IMR-90 (cell line): ENCODE data around the gene MRPL57. TPM values are rescaled to one million over a fixed set of nuclear protein-coding genes. Genes with fewer than 3 reads are reported as not detected.

ENCODE experiments used
- ATAC-seq: fragments of 200-7000 bp; cut with Tn5 transposase; 2 replicates; pipeline ENCODE4 v1.9.1; 2020; ENCODE audit warnings: low read depth, mild to moderate bottlenecking, moderate library complexity
- BruUV-seq: library from RNA; stranded (reverse); fragments of 400-500 nt; replicated peaks from 2 replicates; lab custom pipeline; 2021; lab: Mats Ljungman, UMichigan
- CTCF ChIA-PET: fragments of 300-600 bp; formaldehyde crosslinking; extraction: SDS; loops from one replicate; lab custom pipeline; 2021; ENCODE audit warnings: antibody characterized with exemption; lab: Yijun Ruan, JAX
- POLR2A ChIA-PET: fragments of 300-600 bp; sonication (Branson Sonifier 250); formaldehyde crosslinking; loops from one replicate; lab custom pipeline; 2022; ENCODE audit warnings: antibody characterized with exemption; ENCODE audit not compliant: unreplicated experiment; lab: Charles Lee
- DNase-seq: peaks from one replicate; pipeline ENCODE4 v3.0.0; 2013
- H2AFZ ChIP-seq: replicated peaks from 2 replicates; pipeline ENCODE3; 2013; ENCODE audit warnings: low read length, mild to moderate bottlenecking; ENCODE audit not compliant: poor library complexity
- H2AK5ac ChIP-seq: 2 replicates; pipeline ENCODE4 v1.6.1; 2013; ENCODE audit warnings: low read depth, low read length, inconsistent platforms
- H2AK9ac ChIP-seq: replicated peaks from 2 replicates; pipeline ENCODE3; 2013; ENCODE audit warnings: mild to moderate bottlenecking, low read depth, low read length, moderate library complexity; ENCODE audit not compliant: poor library complexity
- H2BK120ac ChIP-seq: 2 replicates; pipeline ENCODE4 v1.6.1; 2013; ENCODE audit warnings: low read depth, low read length, inconsistent platforms
- H2BK15ac ChIP-seq: 3 replicates; pipeline ENCODE4 v1.6.1; 2013; ENCODE audit warnings: low read depth, low read length, inconsistent platforms
- H2BK20ac ChIP-seq: 2 replicates; pipeline ENCODE4 v1.6.1; 2013; ENCODE audit warnings: low read depth, mild to moderate bottlenecking, inconsistent platforms, low read length, moderate library complexity
- H2BK5ac ChIP-seq: 2 replicates; pipeline ENCODE4 v1.6.1; 2013; ENCODE audit warnings: mild to moderate bottlenecking, low read depth, low read length, inconsistent platforms; ENCODE audit not compliant: poor library complexity, severe bottlenecking
- H3K14ac ChIP-seq: replicated peaks from 2 replicates; pipeline ENCODE4 v1.6.1; 2013; ENCODE audit warnings: low read depth, low read length, inconsistent platforms
- H3K18ac ChIP-seq: 2 replicates; pipeline ENCODE4 v1.6.1; 2013; ENCODE audit warnings: low read depth, low read length, control low read depth
- H3K23ac ChIP-seq: 2 replicates; pipeline ENCODE4 v1.6.1; 2013; ENCODE audit warnings: low read depth, low read length, inconsistent platforms
- H3K27ac ChIP-seq: 2 replicates; pipeline ENCODE4 v1.5.1; 2013; ENCODE audit warnings: mild to moderate bottlenecking, control low read depth, low read length; ENCODE audit not compliant: insufficient read depth
- H3K27me3 ChIP-seq: 2 replicates; pipeline ENCODE4 v1.6.1; 2013; ENCODE audit warnings: low read length; ENCODE audit not compliant: control insufficient read depth, insufficient read depth
- H3K36me3 ChIP-seq: 2 replicates; pipeline ENCODE4 v1.6.1; 2013; ENCODE audit warnings: low read length, mixed read lengths; ENCODE audit not compliant: control insufficient read depth, insufficient read depth
- H3K4ac ChIP-seq: 2 replicates; pipeline ENCODE4 v1.6.1; 2013; ENCODE audit warnings: low read depth, low read length, inconsistent platforms
- H3K4me1 ChIP-seq: 2 replicates; pipeline ENCODE4 v1.6.1; 2013; ENCODE audit warnings: low read length, mixed read lengths; ENCODE audit not compliant: control insufficient read depth, insufficient read depth
- H3K4me2 ChIP-seq: 2 replicates; pipeline ENCODE4 v1.6.1; 2013; ENCODE audit warnings: low read depth, mild to moderate bottlenecking, control low read depth, low read length, moderate library complexity
- H3K4me3 ChIP-seq: 2 replicates; pipeline ENCODE4 v1.5.1; 2013; ENCODE audit warnings: low read depth, mild to moderate bottlenecking, control low read depth, low read length, moderate library complexity; ENCODE audit not compliant: insufficient read depth
- H3K56ac ChIP-seq: 2 replicates; pipeline ENCODE4 v1.6.1; 2013; ENCODE audit warnings: low read length, inconsistent platforms; ENCODE audit not compliant: insufficient read depth; ENCODE audit errors: extremely low read depth
- H3K79me1 ChIP-seq, 2 experiments: 2 replicates each; pipeline ENCODE4 v1.6.1; 2013; ENCODE audit warnings: low read length in 2 of 2, inconsistent platforms in 1 of 2, low read depth in 1 of 2
- H3K9ac ChIP-seq: 2 replicates; pipeline ENCODE4 v1.6.1; 2013; ENCODE audit warnings: low read depth, low read length, control low read depth
- H3K9me1 ChIP-seq: 2 replicates; pipeline ENCODE4 v1.6.1; 2013; ENCODE audit warnings: low read length, inconsistent platforms; ENCODE audit not compliant: insufficient read depth
- H3K9me3 ChIP-seq: 2 replicates; pipeline ENCODE4 v1.6.1; 2013; ENCODE audit warnings: low read length; ENCODE audit not compliant: control insufficient read depth, insufficient read depth
- H4K20me1 ChIP-seq: 2 replicates; pipeline ENCODE4 v1.6.1; 2013; ENCODE audit warnings: low read length, inconsistent platforms; ENCODE audit not compliant: insufficient read depth
- H4K5ac ChIP-seq: 2 replicates; pipeline ENCODE4 v1.6.1; 2013; ENCODE audit warnings: mild to moderate bottlenecking, low read depth, low read length, control low read depth
- H4K8ac ChIP-seq, 2 experiments: 2 replicates each; pipeline ENCODE4 v1.6.1; 2013; ENCODE audit warnings: low read depth in 2 of 2, low read length in 2 of 2, control low read depth in 1 of 2, inconsistent platforms in 1 of 2
- H4K91ac ChIP-seq: 2 replicates; pipeline ENCODE4 v1.6.1; 2013; ENCODE audit warnings: low read depth, low read length, inconsistent platforms; ENCODE audit not compliant: insufficient read depth
- BHLHE40 ChIP-seq: fragments of 150-350 bp; IDR thresholded peaks from 2 replicates; pipeline ENCODE4 v1.6.1; 2016; ENCODE audit warnings: mild to moderate bottlenecking, low read depth, low read length
- WGBS, 2 experiments: methylation state at CpG; one replicate each; pipeline versions ENCODE4 v1.1.5 to v1.1.7; 2013; ENCODE audit warnings: missing lambda C conversion rate in 2 of 2; ENCODE audit not compliant: insufficient read length in 1 of 2; ENCODE audit errors: extremely low coverage in 2 of 2; 5-methylcytosine and 5-hydroxymethylcytosine counted together
- dilution Hi-C: fragments of 300-500 bp; cut with HindIII; formaldehyde crosslinking; loops from one replicate; pipeline ENCODE4 v1.14.3; 2018; ENCODE audit warnings: low sequenced_read_pairs; ENCODE audit not compliant: unreplicated experiment
- in situ Hi-C: fragments of 300-500 bp; cut with MboI; formaldehyde crosslinking; loops from 3 replicates; pipeline ENCODE4 v1.14.3; 2019; ENCODE audit warnings: low sequenced_read_pairs, inconsistent platforms, mixed read lengths
- intact Hi-C: fragments of 100-400 bp; cut with micrococcal nuclease; formaldehyde crosslinking; loops from 2 replicates; pipeline ENCODE4 v1.10.0; 2022
- polyA plus RNA-seq, 3 experiments: library from polyadenylated mRNA; depleted of rRNA; stranded (reverse); fragments of >200 nt; gene quantifications; 2 replicates each; pipeline ENCODE4 v1.2.3, GENCODE V29; 2012; ENCODE audit warnings: low replicate concordance in 1 of 3
- total RNA-seq: library from RNA; depleted of rRNA; stranded (reverse); fragments of >200 nt; gene quantifications from 2 replicates; pipeline ENCODE4 v1.2.3, GENCODE V29; 2012
- TF ChIP-seq, protein P1 (sequence below): conservative IDR thresholded peaks from 2 replicates; pipeline ENCODE4 v1.5.1; 2012; ENCODE audit warnings: mild to moderate bottlenecking, low read depth, low read length, improper control_type of control experiment

MRPL57 gene
- total and polyA plus RNA-seq, 2 of the 4 experiments (the other 2 are of a cell fraction) = 7.0 to 8.0 TPM

DNA sequence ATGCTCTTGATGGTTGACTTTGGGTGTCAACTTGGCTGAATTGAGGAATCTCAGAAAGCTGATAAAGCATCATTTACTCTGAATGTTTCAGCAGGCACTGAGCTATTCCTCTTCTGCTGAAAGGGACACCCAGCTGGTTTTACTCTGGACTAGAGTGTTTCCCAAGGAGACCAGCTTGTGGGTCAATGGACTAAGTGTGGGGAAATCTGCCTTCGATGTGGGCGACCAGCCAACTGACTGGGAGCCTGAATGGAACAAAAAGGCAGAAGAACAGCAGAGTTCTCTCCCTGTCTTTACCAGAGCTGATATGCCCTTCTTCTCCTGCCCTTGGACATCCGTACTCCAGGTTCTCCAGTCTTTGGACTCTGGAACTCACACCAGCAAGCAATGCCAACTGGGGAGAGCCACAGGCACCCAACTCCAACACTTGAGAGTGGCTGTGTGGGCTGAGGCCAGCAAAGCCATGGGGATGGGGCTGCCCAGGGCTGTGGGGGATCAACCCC lies 32.2 kb downstream of the MRPL57 start:
- ChIA-PET POLR2A (no interaction called here), CTCF (no interaction called here)
- no peaks in the 10 kb centered on the region for H3K79me1 ChIP-seq
- no peak overlapping the region for H3K4me2 ChIP-seq
- no peak overlapping the region for H2BK20ac ChIP-seq
- no TSS peak for BruUV-seq
- WGBS, 2 experiments = 60% methylated on average over 1 of the region's 3 CpGs; no CpG with 5 or more reads in 1 of the 2 experiments
- intact Hi-C loops (no loop called here), in situ Hi-C loops (no loop called here), dilution Hi-C loops (no loop called here)
- no peak overlapping the region for H2AK5ac ChIP-seq
- no peak overlapping the region for H3K23ac ChIP-seq
- no peak overlapping the region for H3K56ac ChIP-seq
- H2AK9ac ChIP-seq = no peak overlapping the region
- ATAC-seq (no peak), DNase-seq (no peak)
- no peak overlapping the region for H4K91ac ChIP-seq
- no peak overlapping the region for H3K4ac ChIP-seq
- no peak overlapping the region for H2BK15ac ChIP-seq
- no peak overlapping the region for H3K4me3 ChIP-seq
- H4K20me1 ChIP-seq = no peaks in the 10 kb centered on the region
- H2BK5ac ChIP-seq = no peak overlapping the region
- H4K5ac ChIP-seq = no peak overlapping the region
- no peak overlapping the region for H3K27ac ChIP-seq
- no peak overlapping the region for H3K18ac ChIP-seq
- no peak overlapping the region for H3K9ac ChIP-seq
- H2AFZ ChIP-seq = no peak overlapping the region
- H3K36me3 ChIP-seq = no peaks in the 10 kb centered on the region
- H3K9me1 ChIP-seq = no peaks in the 10 kb centered on the region
- H3K4me1 ChIP-seq = no peaks in the 10 kb centered on the region
- H3K27me3 ChIP-seq = peaks cover 10% of the 10 kb centered on the region
- TF ChIP-seq BHLHE40 = no peak
- TF ChIP-seq, protein P1, sequence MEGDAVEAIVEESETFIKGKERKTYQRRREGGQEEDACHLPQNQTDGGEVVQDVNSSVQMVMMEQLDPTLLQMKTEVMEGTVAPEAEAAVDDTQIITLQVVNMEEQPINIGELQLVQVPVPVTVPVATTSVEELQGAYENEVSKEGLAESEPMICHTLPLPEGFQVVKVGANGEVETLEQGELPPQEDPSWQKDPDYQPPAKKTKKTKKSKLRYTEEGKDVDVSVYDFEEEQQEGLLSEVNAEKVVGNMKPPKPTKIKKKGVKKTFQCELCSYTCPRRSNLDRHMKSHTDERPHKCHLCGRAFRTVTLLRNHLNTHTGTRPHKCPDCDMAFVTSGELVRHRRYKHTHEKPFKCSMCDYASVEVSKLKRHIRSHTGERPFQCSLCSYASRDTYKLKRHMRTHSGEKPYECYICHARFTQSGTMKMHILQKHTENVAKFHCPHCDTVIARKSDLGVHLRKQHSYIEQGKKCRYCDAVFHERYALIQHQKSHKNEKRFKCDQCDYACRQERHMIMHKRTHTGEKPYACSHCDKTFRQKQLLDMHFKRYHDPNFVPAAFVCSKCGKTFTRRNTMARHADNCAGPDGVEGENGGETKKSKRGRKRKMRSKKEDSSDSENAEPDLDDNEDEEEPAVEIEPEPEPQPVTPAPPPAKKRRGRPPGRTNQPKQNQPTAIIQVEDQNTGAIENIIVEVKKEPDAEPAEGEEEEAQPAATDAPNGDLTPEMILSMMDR = no peak
- no peak overlapping the region for H3K14ac ChIP-seq
- H2BK120ac ChIP-seq = no peak overlapping the region
- no peak overlapping the region for H4K8ac ChIP-seq
- peaks cover 5% of the 10 kb centered on the region; the same call in 1 of the 2 replicates for H3K9me3 ChIP-seq
